ENCODE measurements around the gene DMD.

DNA sequence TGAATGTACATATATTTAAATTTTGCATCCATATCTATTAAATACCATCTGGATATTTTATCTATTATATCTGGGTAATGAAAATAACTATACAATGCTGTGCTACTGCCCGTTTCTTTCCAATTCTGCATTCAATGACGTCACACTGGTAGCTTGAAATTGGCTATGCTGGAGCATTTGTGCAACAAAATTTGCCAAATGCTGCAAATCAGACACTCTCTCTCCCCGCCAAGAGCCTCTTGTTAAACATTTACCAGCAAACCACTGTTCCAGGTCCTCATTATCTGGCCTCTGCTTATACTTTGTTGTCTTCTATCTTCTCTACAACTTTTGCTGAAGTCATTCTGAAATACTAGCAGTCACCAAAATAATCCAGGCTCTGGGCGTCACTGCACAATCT lies 1201.1 kb downstream of the DMD start:
- TF ChIP-seq, protein P1, sequence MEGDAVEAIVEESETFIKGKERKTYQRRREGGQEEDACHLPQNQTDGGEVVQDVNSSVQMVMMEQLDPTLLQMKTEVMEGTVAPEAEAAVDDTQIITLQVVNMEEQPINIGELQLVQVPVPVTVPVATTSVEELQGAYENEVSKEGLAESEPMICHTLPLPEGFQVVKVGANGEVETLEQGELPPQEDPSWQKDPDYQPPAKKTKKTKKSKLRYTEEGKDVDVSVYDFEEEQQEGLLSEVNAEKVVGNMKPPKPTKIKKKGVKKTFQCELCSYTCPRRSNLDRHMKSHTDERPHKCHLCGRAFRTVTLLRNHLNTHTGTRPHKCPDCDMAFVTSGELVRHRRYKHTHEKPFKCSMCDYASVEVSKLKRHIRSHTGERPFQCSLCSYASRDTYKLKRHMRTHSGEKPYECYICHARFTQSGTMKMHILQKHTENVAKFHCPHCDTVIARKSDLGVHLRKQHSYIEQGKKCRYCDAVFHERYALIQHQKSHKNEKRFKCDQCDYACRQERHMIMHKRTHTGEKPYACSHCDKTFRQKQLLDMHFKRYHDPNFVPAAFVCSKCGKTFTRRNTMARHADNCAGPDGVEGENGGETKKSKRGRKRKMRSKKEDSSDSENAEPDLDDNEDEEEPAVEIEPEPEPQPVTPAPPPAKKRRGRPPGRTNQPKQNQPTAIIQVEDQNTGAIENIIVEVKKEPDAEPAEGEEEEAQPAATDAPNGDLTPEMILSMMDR (conservative IDR thresholded peaks at IDR 0.05) = no peak
- TF ChIP-seq ZFX (IDR thresholded peaks at IDR 0.05) = no peak

Data from C4-2B (cell line).